ENCODE measurements around the gene METTL24.

GRCh38 chr6:110326057-110326456, 32.1 kb downstream of the METTL24 start:
- TF ChIP-seq, protein P1, sequence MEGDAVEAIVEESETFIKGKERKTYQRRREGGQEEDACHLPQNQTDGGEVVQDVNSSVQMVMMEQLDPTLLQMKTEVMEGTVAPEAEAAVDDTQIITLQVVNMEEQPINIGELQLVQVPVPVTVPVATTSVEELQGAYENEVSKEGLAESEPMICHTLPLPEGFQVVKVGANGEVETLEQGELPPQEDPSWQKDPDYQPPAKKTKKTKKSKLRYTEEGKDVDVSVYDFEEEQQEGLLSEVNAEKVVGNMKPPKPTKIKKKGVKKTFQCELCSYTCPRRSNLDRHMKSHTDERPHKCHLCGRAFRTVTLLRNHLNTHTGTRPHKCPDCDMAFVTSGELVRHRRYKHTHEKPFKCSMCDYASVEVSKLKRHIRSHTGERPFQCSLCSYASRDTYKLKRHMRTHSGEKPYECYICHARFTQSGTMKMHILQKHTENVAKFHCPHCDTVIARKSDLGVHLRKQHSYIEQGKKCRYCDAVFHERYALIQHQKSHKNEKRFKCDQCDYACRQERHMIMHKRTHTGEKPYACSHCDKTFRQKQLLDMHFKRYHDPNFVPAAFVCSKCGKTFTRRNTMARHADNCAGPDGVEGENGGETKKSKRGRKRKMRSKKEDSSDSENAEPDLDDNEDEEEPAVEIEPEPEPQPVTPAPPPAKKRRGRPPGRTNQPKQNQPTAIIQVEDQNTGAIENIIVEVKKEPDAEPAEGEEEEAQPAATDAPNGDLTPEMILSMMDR (IDR thresholded peaks at IDR 0.05) = no peak
- TF ChIP-seq ZFX (IDR thresholded peaks at IDR 0.05; ENCODE audit: borderline replicate concordance) = no peak
